Peyer's patch (tissue), 4 donors: Measurements from ENCODE around the gene KCNK13.

Experiments
- CTCF ChIP-seq, 6 experiments: fragments of 450-650 bp in 4 of 6; fragments of 200-600 bp in 2 of 6; sonication (generic) in 1 of 6; IDR thresholded peaks; one replicate each; pipeline ENCODE4 v1.5.1; 2017 to 2019; ENCODE audit warnings: antibody characterized with exemption in 6 of 6, mild to moderate bottlenecking in 3 of 6, moderate library complexity in 1 of 6
- POLR2A ChIP-seq, 2 donors: fragments of 450-650 bp; IDR thresholded peaks; one replicate each; pipeline ENCODE4 v1.5.1; 2017; ENCODE audit warnings: antibody characterized with exemption in 2 of 2, mild to moderate bottlenecking in 2 of 2, moderate library complexity in 2 of 2

- TF ChIP-seq CTCF (IDR thresholded peaks at IDR 0.05) (no peak), POLR2A (IDR thresholded peaks at IDR 0.05) (no peak)
Measured at GRCh38 chr14:90139199-90139598, 77.4 kb downstream of the KCNK13 start.
